Ovary (tissue), 9 donors: Measurements from ENCODE around the gene MRPL2. TPM values are rescaled to one million over a fixed set of nuclear protein-coding genes. Genes with fewer than 3 reads are reported as not detected.

Source experiments
- DNase-seq, 5 donors: peaks; one replicate each; pipeline ENCODE4 v3.0.0-alpha.2; 2019 to 2020
- H3K27ac ChIP-seq, 2 donors: fragments of 200-600 bp; one replicate each; pipeline versions ENCODE4 v1.5.1 to v1.8.0; 2019 to 2022
- H3K27me3 ChIP-seq: fragments of 200-600 bp; one replicate; pipeline ENCODE4 v1.8.0; 2022
- H3K36me3 ChIP-seq: fragments of 200-600 bp; sonication (generic); one replicate; pipeline ENCODE4 v1.5.1; 2019
- H3K4me1 ChIP-seq: one replicate; pipeline ENCODE4 v1.8.1; 2013; ENCODE audit warnings: mild to moderate bottlenecking, moderate library complexity; ENCODE audit not compliant: insufficient read depth
- H3K4me3 ChIP-seq: fragments of 200-600 bp; sonication (generic); one replicate; pipeline ENCODE4 v1.5.1; 2017
- H3K9me3 ChIP-seq, 2 donors: fragments of 200-600 bp in 1 of 2; sonication (generic) in 1 of 2; one replicate each; pipeline versions ENCODE4 v1.5.1 to v1.8.1; 2013 to 2019; ENCODE audit warnings: mild to moderate bottlenecking in 1 of 2, moderate library complexity in 1 of 2
- EP300 ChIP-seq: sonication (generic); formaldehyde crosslinking; IDR thresholded peaks from one replicate; pipeline ENCODE4 v1.6.1; 2017; ENCODE audit warnings: antibody characterized with exemption
- POLR2A ChIP-seq: fragments of 450-650 bp; IDR thresholded peaks from one replicate; pipeline ENCODE4 v1.6.1; 2017; ENCODE audit warnings: antibody characterized with exemption, mild to moderate bottlenecking, moderate library complexity
- WGBS, 3 donors: extraction: QIAGEN DNeasy Blood & Tissue Kit in 1 of 3; methylation state at CpG; one replicate each; pipeline versions ENCODE4 v1.1.5 to v1.1.7; 2013 to 2017; 5-methylcytosine and 5-hydroxymethylcytosine counted together
- intact Hi-C, 4 donors: fragments of 100-400 bp; cut with DNase I; formaldehyde crosslinking; loops; one replicate each; pipeline versions ENCODE4 v1.11.0 to v1.15.1; 2022 to 2023
- polyA plus RNA-seq, 2 donors: library from polyadenylated mRNA; stranded (reverse); fragments of 200-250 nt in 1 of 2; fragments of 350-450 nt in 1 of 2; fragmentation: Illumina TruSeq in 1 of 2; extraction: RNeasy Lipid Tissue Mini Kit (QIAGEN cat#74804) in 1 of 2; gene quantifications; one replicate each; pipeline ENCODE4 v1.2.3, GENCODE V29; 2013 to 2014
- total RNA-seq, 7 donors: library from RNA; depleted of rRNA in 2 of 7; stranded (reverse); fragments of >200 nt in 2 of 7; fragmentation: NEBNext Ultra II Directional in 3 of 7; extraction: Animal tissue kit (Norgen Biotek cat#: 25700) in 3 of 7; gene quantifications; one replicate each; pipeline versions ENCODE4 v1.1.0 to v1.2.4, GENCODE V29; 2016 to 2023
- TF ChIP-seq, protein P1 (sequence below), 3 donors: fragments of 450-650 bp in 2 of 3; fragments of 200-600 bp in 1 of 3; IDR thresholded peaks; one replicate each; pipeline versions ENCODE4 v1.5.1 to v1.8.0; 2016 to 2022; ENCODE audit warnings: antibody characterized with exemption in 3 of 3, mild to moderate bottlenecking in 1 of 3
- donor health status: DM: no; HTN: no; CAD: no; lungs with moderate emphysema.
- donor health status: DM: no; HTN: no; CAD: no.
- donor health status: Bipolar disorder and iron deficiency.
- donor health status: DM: yes; HTN: yes; CAD: no.
- donor health status: DM: no; HTN: no; CAD: no.
- donor health status: DM: yes; HTN: yes; CAD: no.

Gene MRPL2
- total and polyA plus RNA-seq, 9 donors = 11.5 to 56.7 (median 47.3) TPM

DNA sequence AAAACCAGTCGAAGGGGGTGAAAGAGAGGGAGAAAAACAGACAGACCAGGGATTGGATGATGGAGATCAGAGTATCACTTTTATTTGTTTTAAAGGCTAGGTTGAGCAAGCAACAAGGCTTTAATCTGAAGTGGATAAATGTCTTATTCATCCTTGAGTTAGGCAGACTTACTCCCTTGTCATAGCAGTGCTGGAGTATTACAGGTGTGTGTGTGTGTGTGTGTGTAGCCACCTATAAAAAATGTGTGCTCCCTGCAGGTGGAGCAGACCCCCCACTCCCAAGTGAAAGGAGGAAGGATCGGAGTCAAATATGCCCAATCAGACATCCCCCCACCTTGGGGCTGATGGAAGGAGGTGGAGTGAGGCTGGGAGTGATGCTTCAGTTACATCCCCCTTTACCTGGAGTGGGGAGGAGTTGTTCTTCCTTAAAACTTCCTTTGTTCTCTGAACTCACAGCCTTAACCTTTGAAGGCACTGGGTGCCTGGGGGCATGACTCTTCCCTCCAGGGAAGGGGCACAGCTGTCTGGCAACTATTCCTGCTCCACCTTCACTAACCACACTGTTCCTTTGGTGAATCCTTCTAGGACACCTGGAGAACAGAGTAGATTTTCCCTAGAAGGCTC is 44.1 kb upstream of the MRPL2 start:
- peaks cover 1% of the 10 kb centered on the region for H3K4me1 ChIP-seq
- H3K27ac ChIP-seq = no peak overlapping the region
- intact Hi-C loops = no loop called here
- no peaks in the 10 kb centered on the region for H3K9me3 ChIP-seq
- no peaks in the 10 kb centered on the region for H3K36me3 ChIP-seq
- DNase-seq = no peak
- 57 to 78% (median 75%) methylated on average over 2 of the region's 2 CpGs for WGBS, 3 donors
- H3K4me3 ChIP-seq = no peak overlapping the region
- H3K27me3 ChIP-seq = no peaks in the 10 kb centered on the region
- TF ChIP-seq POLR2A = no peak
- no peak for TF ChIP-seq EP300
- TF ChIP-seq, protein P1, sequence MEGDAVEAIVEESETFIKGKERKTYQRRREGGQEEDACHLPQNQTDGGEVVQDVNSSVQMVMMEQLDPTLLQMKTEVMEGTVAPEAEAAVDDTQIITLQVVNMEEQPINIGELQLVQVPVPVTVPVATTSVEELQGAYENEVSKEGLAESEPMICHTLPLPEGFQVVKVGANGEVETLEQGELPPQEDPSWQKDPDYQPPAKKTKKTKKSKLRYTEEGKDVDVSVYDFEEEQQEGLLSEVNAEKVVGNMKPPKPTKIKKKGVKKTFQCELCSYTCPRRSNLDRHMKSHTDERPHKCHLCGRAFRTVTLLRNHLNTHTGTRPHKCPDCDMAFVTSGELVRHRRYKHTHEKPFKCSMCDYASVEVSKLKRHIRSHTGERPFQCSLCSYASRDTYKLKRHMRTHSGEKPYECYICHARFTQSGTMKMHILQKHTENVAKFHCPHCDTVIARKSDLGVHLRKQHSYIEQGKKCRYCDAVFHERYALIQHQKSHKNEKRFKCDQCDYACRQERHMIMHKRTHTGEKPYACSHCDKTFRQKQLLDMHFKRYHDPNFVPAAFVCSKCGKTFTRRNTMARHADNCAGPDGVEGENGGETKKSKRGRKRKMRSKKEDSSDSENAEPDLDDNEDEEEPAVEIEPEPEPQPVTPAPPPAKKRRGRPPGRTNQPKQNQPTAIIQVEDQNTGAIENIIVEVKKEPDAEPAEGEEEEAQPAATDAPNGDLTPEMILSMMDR (IDR thresholded peaks at IDR 0.05) = no peak

DNA sequence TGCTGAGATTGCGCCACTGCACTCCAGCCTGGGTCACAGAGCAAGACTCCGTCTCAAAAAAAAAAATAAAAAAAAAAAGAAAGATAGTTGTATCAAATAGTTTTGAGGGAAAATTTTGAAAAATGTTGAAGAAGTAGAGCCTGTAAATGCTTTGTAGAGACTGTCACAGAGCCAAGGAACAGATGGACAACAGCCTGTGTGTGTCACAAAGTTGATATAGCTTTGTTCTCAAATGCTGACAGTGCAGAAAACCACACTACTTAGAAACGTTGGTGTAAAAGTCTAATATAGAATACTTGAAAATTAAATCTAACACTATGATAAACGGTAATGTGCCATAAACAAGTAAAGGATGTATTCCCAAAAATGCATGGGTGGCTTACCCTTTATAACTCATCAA is 42.3 kb upstream of the MRPL2 start:
- TF ChIP-seq, protein P1 (IDR thresholded peaks at IDR 0.05) = no peak
- TF ChIP-seq EP300 (no peak), POLR2A (no peak)
- 20 to 26% (median 22%) methylated on average over 4 of the region's 4 CpGs for WGBS, 3 donors
- no peak for DNase-seq
- H3K4me1 ChIP-seq = peaks cover 12% of the 10 kb centered on the region
- intact Hi-C loops = no loop called here
- H3K27me3 ChIP-seq = no peaks in the 10 kb centered on the region
- H3K9me3 ChIP-seq = no peaks in the 10 kb centered on the region
- no peak overlapping the region for H3K27ac ChIP-seq
- no peak overlapping the region for H3K4me3 ChIP-seq
- no peaks in the 10 kb centered on the region for H3K36me3 ChIP-seq

DNA sequence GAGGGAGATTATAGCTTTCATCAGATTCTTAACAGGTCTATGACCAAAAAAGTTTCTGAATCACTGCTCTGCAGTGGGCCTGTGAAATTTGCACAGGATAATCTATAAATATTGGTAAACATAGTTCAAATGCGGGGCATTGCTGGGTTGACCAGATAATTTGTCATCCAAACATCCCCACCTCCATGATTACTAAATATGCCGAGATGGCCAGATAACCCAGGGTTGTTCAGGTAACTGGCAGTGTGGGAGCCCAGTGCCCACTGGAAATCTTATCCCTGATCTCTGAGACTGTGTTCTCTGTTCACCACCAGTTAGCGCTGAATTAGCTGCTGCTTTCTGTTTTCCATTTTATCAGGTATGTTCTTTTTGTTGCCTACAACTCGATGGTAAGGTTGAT is 38.3 kb upstream of the MRPL2 start:
- H3K36me3 ChIP-seq = no peaks in the 10 kb centered on the region
- intact Hi-C loops = no loop called here
- no peak overlapping the region for H3K4me3 ChIP-seq
- H3K9me3 ChIP-seq = no peaks in the 10 kb centered on the region
- DNase-seq = no peak
- TF ChIP-seq, protein P1 (IDR thresholded peaks at IDR 0.05) = no peak
- TF ChIP-seq EP300 = no peak
- no peak for TF ChIP-seq POLR2A
- H3K4me1 ChIP-seq = peaks cover 19% of the 10 kb centered on the region
- 63 to 71% (median 66%) methylated on average over 4 of the region's 4 CpGs for WGBS, 3 donors
- H3K27ac ChIP-seq = peak overlapping the region in 1 of 2 donors; percentile 59
- no peaks in the 10 kb centered on the region for H3K27me3 ChIP-seq

DNA sequence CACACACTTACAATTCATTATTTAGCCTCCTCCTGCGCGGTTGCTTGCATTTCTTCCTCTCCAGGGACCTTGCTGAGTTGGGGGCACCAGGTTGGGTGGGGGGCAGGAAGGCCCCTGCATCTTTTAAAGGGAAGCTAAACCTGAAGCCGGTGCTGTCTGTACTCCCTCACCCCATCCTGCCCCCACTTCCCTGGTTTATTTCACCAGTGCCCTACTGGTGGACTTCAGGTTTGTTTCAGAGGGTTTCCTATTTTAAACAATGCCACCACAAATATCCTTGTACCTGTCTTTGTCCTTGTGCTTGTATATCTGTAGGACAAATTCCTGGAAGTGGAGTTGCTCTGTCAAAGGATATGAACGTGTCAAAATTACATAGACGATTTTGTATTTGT is 37.9 kb upstream of the MRPL2 start:
- Histone ChIP-seq H3K4me3 (no peak overlapping the region), H3K36me3 (no peaks in the 10 kb centered on the region), H3K27ac (peak overlapping the region in 1 of 2 donors; percentile 59), H3K9me3 (no peaks in the 10 kb centered on the region), H3K27me3 (no peaks in the 10 kb centered on the region), H3K4me1 (peaks cover 19% of the 10 kb centered on the region)
- no peak for DNase-seq
- intact Hi-C loops = no loop called here
- TF ChIP-seq, protein P1 (IDR thresholded peaks at IDR 0.05) = no peak
- no peak for TF ChIP-seq EP300
- no peak for TF ChIP-seq POLR2A
- 15% methylated on average over 5 of the region's 5 CpGs for WGBS, 3 donors
